ENCODE measurements around the gene CRPPA. TPM values are rescaled to one million over a fixed set of nuclear protein-coding genes. Genes with fewer than 3 reads are reported as not detected.
A peak's percentile ranks its signal among the peaks of the same experiment; 100 is the strongest.
"Not testable (repeated sequence)": the region's sequence is repeated elsewhere in the genome, so short reads cannot be mapped to it uniquely, and the experiment has no call there.

Gene CRPPA
- polyA plus RNA-seq (ENCODE audit: insufficient read length in 12 of 12): 1 to 10 TPM in 10 of 12 donors, not detected in 2; 2.5 to 6.2 (median 4.4) TPM
- long read RNA-seq, donor 1, full-length matches to known transcripts: 1 of 1 reads
- long read RNA-seq, donor 1, partial matches to known transcripts: 0 of 1 reads
- long read RNA-seq, donor 1, other reads (novel, unspliced or antisense): 0 of 1 reads
- long read RNA-seq, donor 2: 0 reads
- long read RNA-seq, donor 3: 0 reads
- long read RNA-seq, donor 4: 0 reads
- long read RNA-seq, donor 5, full-length matches to known transcripts: 1 of 1 reads
- long read RNA-seq, donor 5, partial matches to known transcripts: 0 of 1 reads
- long read RNA-seq, donor 5, other reads (novel, unspliced or antisense): 0 of 1 reads
- long read RNA-seq, donor 6: 0 reads
- long read RNA-seq, donor 7: 0 reads
- long read RNA-seq, donor 8, full-length matches to known transcripts: 1 of 1 reads
- long read RNA-seq, donor 8, partial matches to known transcripts: 0 of 1 reads
- long read RNA-seq, donor 8, other reads (novel, unspliced or antisense): 0 of 1 reads
- long read RNA-seq, donor 9: 0 reads
- long read RNA-seq, donor 10: 0 reads
- long read RNA-seq, donor 11: 0 reads

GRCh38 chr7:16421333-16422102 lies at the start of gene CRPPA:
Gene CRPPA (minus strand): TSS chr7:16421538. CDS start chr7:16421322, 216 bp downstream.
- peak; percentile 56 for DNase-seq

GRCh38 chr7:16465469-16466361 lies 44.4 kb upstream of the CRPPA start, which contains the start of gene SOSTDC1:
Gene SOSTDC1 (minus strand): TSS chr7:16465738. CDS start chr7:16465668, 70 bp downstream.
- peak; percentile 83 for DNase-seq

DNA sequence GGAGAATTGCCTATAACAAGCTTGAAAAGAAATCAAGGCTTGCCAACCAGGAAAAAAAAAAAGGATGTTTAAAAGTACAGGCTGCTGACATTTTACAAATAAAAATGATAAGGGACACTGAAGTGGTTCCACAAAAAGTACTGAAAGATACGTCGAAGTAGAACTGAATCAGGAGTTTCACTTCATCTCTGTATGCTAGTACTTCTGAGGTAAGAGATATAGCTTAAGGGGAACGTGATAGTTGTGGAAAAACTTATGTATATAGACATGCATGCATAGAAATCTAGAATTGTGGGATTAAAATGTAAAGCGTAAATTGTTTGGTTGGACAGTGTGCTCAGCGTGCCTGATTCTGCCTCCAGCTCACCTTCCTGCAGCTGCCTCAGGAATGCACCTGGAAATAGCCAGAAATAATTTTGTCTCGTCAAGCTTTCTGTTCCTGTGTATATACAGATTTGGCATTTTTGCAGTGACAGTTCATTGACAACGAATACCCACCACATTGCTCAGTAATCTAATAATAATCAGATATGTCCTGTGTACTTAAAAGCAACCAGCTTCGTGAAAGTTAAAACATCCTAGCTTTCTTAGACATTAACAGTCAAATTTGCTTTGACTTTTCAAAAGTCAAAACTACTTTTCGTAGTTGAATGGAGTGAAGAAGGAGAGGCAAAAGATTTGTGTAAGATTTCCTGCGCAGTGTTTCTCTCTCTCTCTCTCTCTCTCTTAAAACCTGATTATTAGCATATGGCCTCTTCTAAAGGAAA lies 42.8 kb upstream of the CRPPA start:
- DNase-seq: no peak

DNA sequence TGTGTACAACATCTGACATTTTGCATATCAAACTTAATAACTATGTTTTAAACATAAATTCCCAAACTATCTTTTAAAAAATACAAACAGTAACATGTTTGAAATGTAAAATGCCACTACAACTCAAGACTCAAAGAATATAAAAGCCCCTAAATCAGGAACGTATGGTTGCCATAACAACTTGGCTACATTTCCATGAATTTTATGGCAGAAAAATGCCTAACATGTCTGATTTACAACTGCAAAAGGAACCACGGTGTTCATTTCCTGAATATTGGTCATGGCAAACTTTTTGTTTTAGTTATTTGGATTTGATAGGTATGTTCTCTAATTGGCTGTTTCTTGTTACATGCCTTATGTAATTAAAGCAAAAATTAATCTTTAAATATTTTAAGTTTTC lies 42.2 kb upstream of the CRPPA start:
- no peak for DNase-seq

GRCh38 chr7:16462431-16462889 lies 41.1 kb upstream of the CRPPA start:
- DNase-seq: no peak

DNA sequence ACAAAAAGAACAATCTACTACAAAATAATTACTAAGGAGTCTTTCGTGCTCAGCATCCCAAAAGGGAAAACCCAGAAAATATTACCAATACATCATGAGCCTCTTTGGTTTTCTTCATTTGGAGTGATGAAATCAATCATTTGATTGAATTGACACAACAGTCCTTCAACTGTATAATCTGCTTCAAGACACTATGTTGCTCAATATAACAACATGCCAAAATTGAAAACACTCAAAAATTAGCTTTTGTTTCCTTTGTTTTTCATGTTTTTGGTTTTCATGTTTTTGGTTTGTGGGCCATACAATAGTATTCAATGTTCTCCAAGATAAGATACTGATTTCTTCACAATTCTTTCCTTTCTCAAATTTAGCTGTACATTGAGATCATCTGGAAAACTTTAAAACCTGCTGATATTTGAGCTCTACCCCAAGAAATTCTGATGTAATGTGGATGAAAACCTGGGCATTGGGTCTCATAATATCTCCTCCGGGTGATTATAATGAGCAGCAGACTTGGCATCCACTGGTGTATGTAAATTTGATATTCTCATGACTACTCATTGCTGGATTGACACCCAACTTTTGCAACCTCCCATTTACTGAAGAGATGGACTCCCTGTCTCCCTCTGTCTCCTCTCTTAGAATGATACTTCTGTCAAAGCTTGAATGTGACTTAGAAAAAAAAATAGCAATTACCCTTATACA lies 39.6 kb upstream of the CRPPA start:
- no peak for DNase-seq

- not testable (repeated sequence) for DNase-seq
Measured at GRCh38 chr7:16456303-16456702, 35.0 kb upstream of the CRPPA start.

- DNase-seq: no peak
Measured at GRCh38 chr7:16455591-16455990, 34.3 kb upstream of the CRPPA start.

GRCh38 chr7:16450366-16450765 lies 29.0 kb upstream of the CRPPA start:
- no peak for DNase-seq

GRCh38 chr7:16447876-16448275 lies 26.5 kb upstream of the CRPPA start:
- no peak for DNase-seq

DNA sequence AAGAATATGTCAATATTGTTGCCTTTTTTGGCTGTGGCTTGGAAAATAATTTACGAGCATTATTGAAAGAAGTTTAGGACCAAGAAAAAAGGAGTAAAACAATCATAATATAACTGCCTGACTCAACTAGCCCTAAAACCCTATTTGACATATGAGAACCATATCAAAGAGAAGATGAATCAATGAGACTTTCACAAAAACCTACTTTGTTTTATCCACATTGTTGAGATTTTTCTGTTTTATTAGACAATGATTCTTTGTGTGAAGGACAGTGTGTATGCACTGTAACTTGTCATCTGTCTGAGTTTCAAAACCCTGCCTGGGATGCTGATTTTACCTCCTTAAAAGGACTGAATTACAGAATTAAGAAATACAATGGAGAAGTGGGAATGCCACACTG lies 25.2 kb upstream of the CRPPA start:
- no peak for DNase-seq

- not testable (repeated sequence) for DNase-seq
Measured at GRCh38 chr7:16443871-16444270, 22.5 kb upstream of the CRPPA start.

DNA sequence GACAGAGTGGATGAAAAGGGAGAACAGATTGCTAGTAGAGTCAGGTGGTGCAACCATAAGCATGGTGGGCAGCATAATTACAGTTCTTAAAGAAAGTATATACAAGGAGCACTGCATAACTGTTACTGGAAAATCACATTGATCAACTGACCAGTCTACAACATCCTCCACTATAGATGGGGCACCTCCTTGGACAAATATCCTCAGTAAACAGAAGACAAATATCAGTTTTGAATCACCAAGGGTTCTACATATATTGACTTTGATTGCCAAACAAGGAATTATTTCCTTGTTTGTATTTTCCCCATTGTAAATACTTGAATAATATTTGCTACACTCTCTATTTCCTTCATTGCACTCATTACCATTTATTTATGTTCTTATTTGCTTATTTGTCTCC lies 17.6 kb upstream of the CRPPA start:
- DNase-seq: no peak

DNA sequence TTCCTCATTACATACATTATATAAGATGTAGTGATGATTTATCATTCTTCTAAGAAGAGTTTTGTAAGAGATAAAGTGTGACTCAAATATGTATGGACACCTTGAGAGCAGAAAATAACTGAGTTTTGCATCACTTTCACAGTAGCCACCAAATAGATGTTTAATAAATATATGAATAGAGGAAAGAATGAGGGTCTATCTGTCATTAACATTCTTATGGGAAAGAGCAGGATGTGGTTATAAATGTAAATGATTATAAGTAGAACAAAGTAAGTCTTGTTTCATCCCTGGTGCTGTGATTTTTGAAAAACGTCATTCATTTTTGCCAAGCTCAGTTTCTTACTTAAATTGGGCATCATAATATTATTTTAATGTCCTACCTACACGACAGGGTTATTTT lies 15.0 kb upstream of the CRPPA start:
- no peak for DNase-seq

- DNase-seq: no peak
Measured at GRCh38 chr7:16433568-16434122, 12.3 kb upstream of the CRPPA start.

GRCh38 chr7:16432425-16432731 lies 11.0 kb upstream of the CRPPA start:
- no peak for DNase-seq

- no peak for DNase-seq
Measured at GRCh38 chr7:16431646-16432424, 10.5 kb upstream of the CRPPA start.

DNA sequence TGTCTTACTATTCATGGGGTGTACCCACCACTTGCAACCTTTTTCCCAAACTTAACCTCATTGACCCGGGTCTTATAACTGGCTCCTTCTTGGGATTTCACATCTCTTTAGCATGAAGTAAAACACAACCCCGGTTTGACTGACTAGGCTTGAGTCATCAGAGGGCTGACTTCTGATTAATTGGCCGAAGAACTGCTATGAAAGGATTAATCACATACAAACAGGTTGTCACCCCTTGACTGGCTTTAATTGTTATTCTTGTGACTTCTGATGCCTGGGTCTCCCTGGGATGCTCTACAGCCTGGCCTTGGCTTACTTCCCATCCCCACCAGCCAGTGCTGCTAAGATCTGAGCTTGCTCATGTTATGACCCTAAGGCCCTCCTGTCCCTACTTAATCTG lies 8.8 kb upstream of the CRPPA start:
- no peak for DNase-seq

DNA sequence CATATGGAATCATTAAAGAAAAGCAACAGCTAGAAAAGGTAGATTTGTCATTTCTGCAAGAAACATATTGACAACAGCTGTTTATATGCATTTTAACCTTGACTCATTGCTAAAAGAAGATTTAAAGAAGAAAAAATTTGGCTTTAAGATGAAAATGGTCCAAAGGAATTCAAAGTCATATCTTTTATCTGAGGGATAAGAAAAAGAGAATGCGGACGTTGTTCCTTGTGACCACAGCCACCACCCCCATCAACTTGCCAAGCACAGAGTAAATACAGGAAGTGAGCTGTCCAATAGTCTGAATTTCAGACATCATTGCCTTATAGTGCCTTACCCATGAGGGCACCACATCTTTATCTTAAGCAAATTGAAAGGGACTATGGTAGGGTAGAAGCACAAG lies 7.3 kb upstream of the CRPPA start:
- DNase-seq: no peak

Data from muscle of arm (tissue), 14 donors.